ENCODE results near the gene ZGLP1. TPM values are rescaled to one million over a fixed set of nuclear protein-coding genes. Genes with fewer than 3 reads are reported as not detected.

The ZGLP1 gene
- total RNA-seq, 2 donors from 2014 or later, result 0.96 to 5.1 TPM

DNA sequence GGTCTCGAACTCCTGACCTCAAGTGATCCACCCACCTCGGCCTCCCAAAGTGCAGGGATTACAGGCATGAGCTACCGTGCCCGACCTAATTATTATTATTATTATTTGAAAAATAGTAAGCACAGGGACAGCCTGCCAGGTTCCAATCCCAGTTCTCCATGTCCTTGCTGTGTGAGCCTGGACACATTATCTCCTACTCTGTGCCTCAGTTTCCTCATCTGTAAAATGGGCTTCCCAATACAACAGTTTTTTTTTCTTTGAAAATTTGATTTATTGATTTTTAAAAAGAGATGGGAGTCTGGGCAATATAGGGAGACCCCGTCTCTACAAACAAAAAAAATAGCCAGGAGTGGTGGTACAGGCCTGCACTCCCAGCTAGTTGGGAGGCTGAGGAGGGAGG is 3.3 kb downstream of the ZGLP1 start:
- Histone ChIP-seq H3K36me3 (no peaks in the 10 kb centered on the region), H3K4me1 (no peaks in the 10 kb centered on the region), H3K4me3 (no peak overlapping the region), H3K9ac (ENCODE audit: low read depth in 2 of 2, low read length in 2 of 2) (no peak overlapping the region), H3K27me3 (no peaks in the 10 kb centered on the region), H3K27ac (no peak overlapping the region), H3K9me3 (no peaks in the 10 kb centered on the region)
- TF ChIP-seq, protein P1, sequence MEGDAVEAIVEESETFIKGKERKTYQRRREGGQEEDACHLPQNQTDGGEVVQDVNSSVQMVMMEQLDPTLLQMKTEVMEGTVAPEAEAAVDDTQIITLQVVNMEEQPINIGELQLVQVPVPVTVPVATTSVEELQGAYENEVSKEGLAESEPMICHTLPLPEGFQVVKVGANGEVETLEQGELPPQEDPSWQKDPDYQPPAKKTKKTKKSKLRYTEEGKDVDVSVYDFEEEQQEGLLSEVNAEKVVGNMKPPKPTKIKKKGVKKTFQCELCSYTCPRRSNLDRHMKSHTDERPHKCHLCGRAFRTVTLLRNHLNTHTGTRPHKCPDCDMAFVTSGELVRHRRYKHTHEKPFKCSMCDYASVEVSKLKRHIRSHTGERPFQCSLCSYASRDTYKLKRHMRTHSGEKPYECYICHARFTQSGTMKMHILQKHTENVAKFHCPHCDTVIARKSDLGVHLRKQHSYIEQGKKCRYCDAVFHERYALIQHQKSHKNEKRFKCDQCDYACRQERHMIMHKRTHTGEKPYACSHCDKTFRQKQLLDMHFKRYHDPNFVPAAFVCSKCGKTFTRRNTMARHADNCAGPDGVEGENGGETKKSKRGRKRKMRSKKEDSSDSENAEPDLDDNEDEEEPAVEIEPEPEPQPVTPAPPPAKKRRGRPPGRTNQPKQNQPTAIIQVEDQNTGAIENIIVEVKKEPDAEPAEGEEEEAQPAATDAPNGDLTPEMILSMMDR (IDR thresholded peaks at IDR 0.05), result no peak
- DNase-seq, result no peak
- intact Hi-C loops (cut with DNase I), result no loop called here

DNA sequence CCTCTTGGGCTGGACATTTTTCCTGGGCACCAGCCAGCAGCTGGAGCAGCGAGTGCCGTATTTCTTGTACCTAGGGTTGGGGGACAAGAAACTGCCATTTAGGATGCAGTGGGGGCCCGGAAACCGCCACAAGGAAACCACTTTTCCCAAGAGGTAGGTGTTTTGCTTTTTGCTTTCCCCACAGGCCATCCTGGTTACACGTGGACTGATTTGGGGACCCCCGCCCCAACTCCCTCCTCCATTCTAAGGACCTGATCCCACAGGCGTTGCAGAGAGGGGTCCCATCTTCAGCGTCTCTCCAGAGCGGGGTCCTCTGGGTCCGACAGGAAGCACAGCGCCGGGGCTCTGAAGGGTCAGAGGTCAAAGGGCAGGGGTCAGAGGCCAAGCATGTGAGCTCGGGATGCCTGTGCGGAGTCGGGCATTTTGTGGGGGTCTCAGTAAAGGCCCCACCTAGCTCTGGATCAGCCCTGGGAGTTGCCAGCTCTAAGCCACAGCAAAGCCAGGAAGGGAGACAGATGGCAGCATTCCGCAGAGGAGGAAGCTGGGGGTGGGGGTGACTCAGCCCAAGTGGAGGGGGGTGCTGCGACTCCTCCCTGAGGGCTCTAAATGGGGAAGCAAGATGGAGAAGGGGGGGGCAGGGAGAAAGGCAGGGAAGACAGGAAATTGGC is 4.3 kb downstream of the ZGLP1 start:
- H3K4me1 ChIP-seq, result no peaks in the 10 kb centered on the region
- no peaks in the 10 kb centered on the region for H3K9me3 ChIP-seq
- H3K27me3 ChIP-seq, result no peaks in the 10 kb centered on the region
- no peak overlapping the region for H3K4me3 ChIP-seq
- TF ChIP-seq, protein P1 (IDR thresholded peaks at IDR 0.05), result no peak
- H3K36me3 ChIP-seq, result no peaks in the 10 kb centered on the region
- no peak overlapping the region for H3K27ac ChIP-seq
- DNase-seq, result no peak
- H3K9ac ChIP-seq (ENCODE audit: low read depth in 2 of 2, low read length in 2 of 2), result no peak overlapping the region
- intact Hi-C loops (cut with DNase I), result no loop called here

DNA sequence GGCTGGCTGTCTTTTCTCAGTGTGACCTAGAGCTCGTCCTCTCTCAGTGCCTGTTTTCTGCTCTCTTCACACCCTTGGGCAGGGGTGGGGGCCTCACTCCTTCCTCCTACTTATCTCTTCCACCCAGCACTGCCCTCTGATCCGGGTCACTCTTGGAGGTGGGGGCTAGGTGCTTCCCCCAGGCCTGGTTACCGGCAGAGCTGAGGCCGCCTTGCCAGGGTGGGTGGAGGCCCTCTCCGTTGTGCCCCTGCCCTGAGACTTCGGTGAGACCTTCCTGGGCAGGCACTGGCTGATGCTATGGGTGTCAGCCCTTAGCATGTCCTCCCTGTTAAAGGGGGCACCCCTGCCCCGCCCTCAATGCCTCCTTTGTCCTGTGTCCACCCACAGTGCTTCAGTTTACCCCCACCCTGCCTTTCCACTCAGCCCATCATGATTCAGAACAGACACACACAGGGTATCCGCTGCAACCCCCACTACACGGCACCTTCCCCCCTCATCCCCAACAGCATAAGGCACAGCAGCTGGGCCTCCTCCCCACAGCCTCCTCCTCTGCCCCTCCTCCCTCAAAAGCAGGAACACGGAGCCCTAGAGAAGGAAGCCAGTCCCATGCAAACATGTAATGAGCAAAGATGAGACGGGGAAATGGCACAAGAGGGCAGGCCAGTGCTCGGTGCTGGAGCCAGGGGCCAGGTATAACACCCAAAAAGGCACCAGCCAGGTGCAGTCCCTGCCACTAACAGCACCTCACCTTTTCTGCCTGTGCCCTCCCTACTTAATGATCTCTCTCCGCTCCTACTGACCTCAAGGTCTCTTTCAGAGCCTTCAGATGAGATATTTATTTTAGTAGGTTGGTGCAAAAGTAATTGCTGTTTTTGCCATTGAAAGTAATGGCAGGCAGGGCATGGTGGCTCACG is 9.8 kb downstream of the ZGLP1 start:
- Histone ChIP-seq H3K36me3 (no peaks in the 10 kb centered on the region), H3K4me1 (peaks cover 13% of the 10 kb centered on the region), H3K4me3 (no peak overlapping the region), H3K27ac (no peak overlapping the region), H3K9ac (ENCODE audit: low read depth in 2 of 2, low read length in 2 of 2) (peak overlapping the region in 1 of 2 donors; percentile 44), H3K9me3 (no peaks in the 10 kb centered on the region), H3K27me3 (peaks cover 18% of the 10 kb centered on the region)
- no peak for DNase-seq
- intact Hi-C loops (cut with DNase I), result no loop called here
- TF ChIP-seq, protein P1 (IDR thresholded peaks at IDR 0.05), result no peak

DNA sequence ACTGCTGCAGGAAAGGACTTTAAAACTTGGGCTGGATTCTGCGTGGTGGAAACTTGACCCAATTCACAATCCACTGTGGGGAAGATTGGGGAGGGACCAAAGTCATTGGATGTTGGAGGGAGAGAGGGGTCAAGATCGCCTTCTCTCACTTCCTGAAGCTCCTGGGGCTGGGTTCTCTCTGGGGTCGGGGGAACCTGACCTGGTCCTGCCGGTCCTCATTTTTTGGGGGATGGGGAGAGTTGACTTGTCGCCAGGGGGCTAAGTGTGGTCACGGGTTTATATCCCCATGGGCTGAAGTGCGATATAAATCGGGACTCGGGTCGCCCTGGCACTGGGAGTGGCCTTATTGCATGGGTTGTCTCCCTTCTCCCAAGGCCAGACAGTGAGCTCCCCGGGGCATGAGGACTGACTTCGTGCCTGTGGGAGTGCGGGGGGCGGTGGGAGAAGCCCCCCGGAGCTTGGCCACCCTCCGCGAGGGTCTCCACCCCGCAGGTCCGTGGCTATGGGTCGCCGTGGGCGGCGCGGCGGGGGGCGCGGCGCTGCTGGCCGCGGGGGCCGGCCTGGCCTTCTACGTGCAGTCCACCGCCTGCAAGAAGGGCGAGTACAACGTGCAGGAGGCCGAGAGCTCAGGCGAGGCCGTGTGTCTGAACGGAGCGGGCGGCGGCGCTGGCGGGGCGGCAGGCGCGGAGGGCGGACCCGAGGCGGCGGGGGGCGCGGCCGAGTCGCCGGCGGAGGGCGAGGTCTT is 13.6 kb downstream of the ZGLP1 start:
- Histone ChIP-seq H3K4me1 (peaks cover 21% of the 10 kb centered on the region), H3K27ac (no peak overlapping the region), H3K27me3 (peaks cover 54% of the 10 kb centered on the region), H3K4me3 (peak overlapping the region; percentile 22), H3K36me3 (no peaks in the 10 kb centered on the region), H3K9me3 (no peaks in the 10 kb centered on the region), H3K9ac (ENCODE audit: low read depth in 2 of 2, low read length in 2 of 2) (peak overlapping the region; percentile 44 to 55)
- intact Hi-C loops (cut with DNase I), result no loop called here
- no peak for DNase-seq
- TF ChIP-seq, protein P1 (IDR thresholded peaks at IDR 0.05), result no peak

DNA sequence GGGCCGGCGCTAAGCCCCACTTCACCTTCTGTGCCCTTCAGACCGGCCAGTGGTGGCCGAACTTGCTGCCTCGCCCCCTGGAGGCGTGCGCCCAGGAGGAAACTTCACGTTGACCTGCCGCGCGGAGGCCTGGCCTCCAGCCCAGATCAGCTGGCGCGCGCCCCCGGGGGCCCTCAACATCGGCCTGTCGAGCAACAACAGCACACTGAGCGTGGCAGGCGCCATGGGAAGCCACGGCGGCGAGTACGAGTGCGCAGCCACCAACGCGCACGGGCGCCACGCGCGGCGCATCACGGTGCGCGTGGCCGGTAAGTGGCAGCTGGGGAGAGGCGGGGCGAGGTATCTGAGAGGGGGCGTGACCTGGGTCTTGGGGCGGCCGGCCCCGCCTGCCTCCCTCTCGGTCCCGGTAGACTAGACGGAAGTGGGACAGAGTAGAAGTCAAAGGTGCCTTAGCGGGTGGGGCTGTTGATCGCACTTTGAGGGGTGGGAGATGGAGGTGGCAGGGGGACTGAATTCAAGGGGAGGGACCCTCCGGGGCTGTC is 14.2 kb downstream of the ZGLP1 start:
- DNase-seq, result peak; percentile 58
- H3K9ac ChIP-seq (ENCODE audit: low read depth in 2 of 2, low read length in 2 of 2), result peak overlapping the region; percentile 44 to 55
- no peaks in the 10 kb centered on the region for H3K36me3 ChIP-seq
- H3K9me3 ChIP-seq, result no peaks in the 10 kb centered on the region
- TF ChIP-seq, protein P1 (IDR thresholded peaks at IDR 0.05), result no peak
- peaks cover 60% of the 10 kb centered on the region for H3K27me3 ChIP-seq
- intact Hi-C loops (cut with DNase I), result no loop called here
- peak overlapping the region; percentile 22 for H3K4me3 ChIP-seq
- peaks cover 28% of the 10 kb centered on the region for H3K4me1 ChIP-seq
- no peak overlapping the region for H3K27ac ChIP-seq

Measured in colonic mucosa (tissue), 4 donors.